Progenitor cell of endocrine pancreas (in vitro differentiated cells): ENCODE data around the gene TSKS. TPM values are rescaled to one million over a fixed set of nuclear protein-coding genes. Genes with fewer than 3 reads are reported as not detected.

Experiments
- DNase-seq: peaks from one replicate; pipeline ENCODE4 v3.0.0; 2021; ENCODE audit warnings: low spot score; ENCODE audit not compliant: unreplicated experiment
- H3K27ac Mint-ChIP-seq: 2 replicates; pipeline ENCODE4 v1.8.0; 2021; ENCODE audit warnings: mild to moderate bottlenecking, moderate library complexity, mixed read lengths
- H3K27me3 Mint-ChIP-seq: 2 replicates; pipeline ENCODE4 v1.8.0; 2021; ENCODE audit warnings: mixed read lengths
- H3K36me3 Mint-ChIP-seq: 2 replicates; pipeline ENCODE4 v1.8.0; 2022; ENCODE audit warnings: mixed read lengths; ENCODE audit not compliant: insufficient read depth
- H3K4me1 Mint-ChIP-seq: 2 replicates; pipeline ENCODE4 v1.8.0; 2021; ENCODE audit warnings: low read depth, mixed read lengths
- H3K4me3 Mint-ChIP-seq: 2 replicates; pipeline ENCODE4 v1.8.0; 2021; ENCODE audit warnings: low read depth, mild to moderate bottlenecking, moderate library complexity, mixed read lengths
- H3K9me3 Mint-ChIP-seq: 2 replicates; pipeline ENCODE4 v1.8.0; 2021; ENCODE audit warnings: low read depth, mixed read lengths
- CTCF ChIP-seq: fragments of 200-600 bp; sonication (generic); IDR thresholded peaks from one replicate; pipeline ENCODE4 v1.5.0; 2021; ENCODE audit warnings: antibody characterized with exemption, mild to moderate bottlenecking; ENCODE audit not compliant: unreplicated experiment
- total RNA-seq: library from RNA; stranded (reverse); gene quantifications from 2 replicates; pipeline ENCODE4 v1.2.1, GENCODE V29; 2021

The TSKS gene
- total RNA-seq, 1 donor from 2014 or later, result not detected

GRCh38 chr19:49755956-49756355, 7.2 kb downstream of the TSKS start:
- DNase-seq, result no peak
- Mint-ChIP-seq H3K27ac (no peak overlapping the region), H3K4me3 (no peak overlapping the region), H3K27me3 (peaks cover 12% of the 10 kb centered on the region), H3K4me1 (no peaks in the 10 kb centered on the region), H3K9me3 (no peaks in the 10 kb centered on the region), H3K36me3 (no peaks in the 10 kb centered on the region)
- no peak for TF ChIP-seq CTCF

- no peak for DNase-seq
- TF ChIP-seq CTCF, result no peak
- no peak overlapping the region for H3K4me3 Mint-ChIP-seq
- no peak overlapping the region for H3K27ac Mint-ChIP-seq
- no peaks in the 10 kb centered on the region for H3K9me3 Mint-ChIP-seq
- H3K4me1 Mint-ChIP-seq, result no peaks in the 10 kb centered on the region
- no peaks in the 10 kb centered on the region for H3K36me3 Mint-ChIP-seq
- H3K27me3 Mint-ChIP-seq, result peaks cover 4% of the 10 kb centered on the region
These were observed 10.4 kb downstream of the TSKS start for GRCh38 chr19:49752701-49753100.

GRCh38 chr19:49749771-49750170, 13.3 kb downstream of the TSKS start:
- H3K36me3 Mint-ChIP-seq, result no peaks in the 10 kb centered on the region
- DNase-seq, result no peak
- H3K9me3 Mint-ChIP-seq, result no peaks in the 10 kb centered on the region
- no peak overlapping the region for H3K4me3 Mint-ChIP-seq
- TF ChIP-seq CTCF, result no peak
- peaks cover 7% of the 10 kb centered on the region for H3K27me3 Mint-ChIP-seq
- no peaks in the 10 kb centered on the region for H3K4me1 Mint-ChIP-seq
- no peak overlapping the region for H3K27ac Mint-ChIP-seq

- no peak overlapping the region for H3K27ac Mint-ChIP-seq
- no peaks in the 10 kb centered on the region for H3K36me3 Mint-ChIP-seq
- no peak overlapping the region for H3K4me3 Mint-ChIP-seq
- H3K9me3 Mint-ChIP-seq, result no peaks in the 10 kb centered on the region
- H3K27me3 Mint-ChIP-seq, result peaks cover 7% of the 10 kb centered on the region
- no peaks in the 10 kb centered on the region for H3K4me1 Mint-ChIP-seq
- no peak for DNase-seq
- no peak for TF ChIP-seq CTCF
These were observed 13.9 kb downstream of the TSKS start for GRCh38 chr19:49749055-49749716.

GRCh38 chr19:49746206-49746958, 16.7 kb downstream of the TSKS start:
- DNase-seq, result no peak
- no peak for TF ChIP-seq CTCF
- H3K27me3 Mint-ChIP-seq, result peaks cover 7% of the 10 kb centered on the region
- H3K9me3 Mint-ChIP-seq, result no peaks in the 10 kb centered on the region
- H3K27ac Mint-ChIP-seq, result no peak overlapping the region
- H3K4me3 Mint-ChIP-seq, result no peak overlapping the region
- no peaks in the 10 kb centered on the region for H3K4me1 Mint-ChIP-seq
- no peaks in the 10 kb centered on the region for H3K36me3 Mint-ChIP-seq
